Caco-2 (cell line): ENCODE results near the gene SIAH3. TPM values are rescaled to one million over a fixed set of nuclear protein-coding genes. Genes with fewer than 3 reads are reported as not detected.

ENCODE experiments used
- BruUV-seq: library from RNA; stranded (reverse); fragments of 400-500 nt; replicated peaks from 2 replicates; lab custom pipeline; 2021; lab: Mats Ljungman, UMichigan
- CTCF ChIA-PET: fragments of 300-600 bp; sonication (Branson Sonifier 250); formaldehyde crosslinking; loops from one replicate; lab custom pipeline; 2022; ENCODE audit warnings: antibody characterized with exemption; lab: Charles Lee
- POLR2A ChIA-PET: fragments of 300-600 bp; sonication (Branson Sonifier 250); formaldehyde crosslinking; loops from one replicate; lab custom pipeline; 2022; ENCODE audit warnings: antibody characterized with exemption; lab: Charles Lee
- DNase-seq, 2 experiments: peaks; one replicate each; pipeline versions ENCODE4 v3.0.0 to v3.0.0-alpha.2; 2020 to 2022
- H3K27me3 ChIP-seq: replicated peaks from 2 replicates; pipeline ENCODE4 v1.6.0; 2011; ENCODE audit warnings: low read length; ENCODE audit not compliant: control insufficient read depth, insufficient read depth
- H3K36me3 ChIP-seq: 2 replicates; pipeline ENCODE4 v1.5.1; 2011; ENCODE audit warnings: low read length; ENCODE audit not compliant: control insufficient read depth, insufficient read depth
- H3K4me1 ChIP-seq: fragments of 250-450 bp; sonication (Bioruptor Pico); 2 replicates; pipeline ENCODE4 v1.5.1; 2020; ENCODE audit warnings: mild to moderate bottlenecking
- H3K4me3 ChIP-seq: 2 replicates; pipeline ENCODE4 v1.5.1; 2011; ENCODE audit warnings: low read depth, mild to moderate bottlenecking, control low read depth, low read length
- H3K9me3 ChIP-seq: fragments of 250-450 bp; sonication (Bioruptor Pico); 2 replicates; pipeline ENCODE4 v1.5.1; 2020; ENCODE audit warnings: mild to moderate bottlenecking, moderate library complexity
- H3K27ac Mint-ChIP-seq: one replicate; pipeline ENCODE4 v1.8.0; 2022; ENCODE audit warnings: mixed read lengths; ENCODE audit not compliant: unreplicated experiment
- H3K27me3 Mint-ChIP-seq: one replicate; pipeline ENCODE4 v1.8.0; 2022; ENCODE audit warnings: mixed read lengths; ENCODE audit not compliant: insufficient read depth, unreplicated experiment
- H3K36me3 Mint-ChIP-seq: one replicate; pipeline ENCODE4 v1.8.0; 2022; ENCODE audit warnings: mild to moderate bottlenecking, mixed read lengths; ENCODE audit not compliant: insufficient read depth, unreplicated experiment
- H3K4me1 Mint-ChIP-seq: one replicate; pipeline ENCODE4 v1.8.0; 2022; ENCODE audit warnings: low read depth, mixed read lengths; ENCODE audit not compliant: unreplicated experiment
- H3K4me3 Mint-ChIP-seq: one replicate; pipeline ENCODE4 v1.8.0; 2022; ENCODE audit warnings: mild to moderate bottlenecking, moderate library complexity, mixed read lengths; ENCODE audit not compliant: unreplicated experiment
- H3K9me3 Mint-ChIP-seq: one replicate; pipeline ENCODE4 v1.8.0; 2022; ENCODE audit warnings: mixed read lengths; ENCODE audit not compliant: unreplicated experiment
- intact Hi-C: fragments of 100-400 bp; cut with micrococcal nuclease; formaldehyde crosslinking; loops from one replicate; pipeline ENCODE4 v1.10.0; 2022; ENCODE audit not compliant: unreplicated experiment
- total RNA-seq: library from RNA; stranded (reverse); gene quantifications from 2 replicates; pipeline ENCODE4 v1.2.3, GENCODE V29; 2022
- TF ChIP-seq, protein P1 (sequence below), 2 experiments: fragments of 200-600 bp in 1 of 2; IDR thresholded peaks; 1 replicate in 1 of 2; 2 replicates in 1 of 2; pipeline versions ENCODE4 v1.5.1 to v1.8.0; 2011 to 2022; ENCODE audit warnings: antibody characterized with exemption in 1 of 2, control low read depth in 1 of 2, inconsistent platforms in 1 of 2, low read depth in 1 of 2, low read length in 1 of 2, mild to moderate bottlenecking in 1 of 2, moderate library complexity in 1 of 2; ENCODE audit not compliant: insufficient read depth in 1 of 2, severe bottlenecking in 1 of 2, unreplicated experiment in 1 of 2

The SIAH3 gene
- total RNA-seq, 1 experiment from 2014 or later, result not detected

DNA sequence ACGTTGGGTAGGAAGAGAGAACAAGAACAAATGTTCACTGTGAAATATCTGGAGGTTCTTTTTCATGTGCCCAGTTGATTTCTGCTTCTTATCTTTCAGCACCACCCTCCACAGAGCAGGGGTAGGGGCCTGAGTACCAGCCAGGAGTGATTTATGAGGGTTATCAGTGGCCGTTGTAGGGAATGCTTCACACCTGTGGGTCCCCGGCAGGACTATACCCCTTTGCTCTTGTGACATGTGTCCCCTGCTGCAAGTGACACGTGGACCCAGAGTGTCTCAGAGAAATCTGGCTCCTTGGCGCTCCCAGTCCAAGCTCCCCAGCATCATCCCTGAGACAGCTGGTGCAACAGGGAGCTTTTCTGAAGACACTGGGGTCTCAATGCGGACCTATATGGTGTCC lies 29.7 kb downstream of the SIAH3 start:
- no peaks in the 10 kb centered on the region for H3K4me1 ChIP-seq
- no peak overlapping the region for H3K4me3 ChIP-seq
- DNase-seq, result no peak
- no TSS peak for BruUV-seq
- TF ChIP-seq, protein P1, sequence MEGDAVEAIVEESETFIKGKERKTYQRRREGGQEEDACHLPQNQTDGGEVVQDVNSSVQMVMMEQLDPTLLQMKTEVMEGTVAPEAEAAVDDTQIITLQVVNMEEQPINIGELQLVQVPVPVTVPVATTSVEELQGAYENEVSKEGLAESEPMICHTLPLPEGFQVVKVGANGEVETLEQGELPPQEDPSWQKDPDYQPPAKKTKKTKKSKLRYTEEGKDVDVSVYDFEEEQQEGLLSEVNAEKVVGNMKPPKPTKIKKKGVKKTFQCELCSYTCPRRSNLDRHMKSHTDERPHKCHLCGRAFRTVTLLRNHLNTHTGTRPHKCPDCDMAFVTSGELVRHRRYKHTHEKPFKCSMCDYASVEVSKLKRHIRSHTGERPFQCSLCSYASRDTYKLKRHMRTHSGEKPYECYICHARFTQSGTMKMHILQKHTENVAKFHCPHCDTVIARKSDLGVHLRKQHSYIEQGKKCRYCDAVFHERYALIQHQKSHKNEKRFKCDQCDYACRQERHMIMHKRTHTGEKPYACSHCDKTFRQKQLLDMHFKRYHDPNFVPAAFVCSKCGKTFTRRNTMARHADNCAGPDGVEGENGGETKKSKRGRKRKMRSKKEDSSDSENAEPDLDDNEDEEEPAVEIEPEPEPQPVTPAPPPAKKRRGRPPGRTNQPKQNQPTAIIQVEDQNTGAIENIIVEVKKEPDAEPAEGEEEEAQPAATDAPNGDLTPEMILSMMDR (IDR thresholded peaks at IDR 0.05; ENCODE audit: insufficient read depth in 1 of 2, low read depth in 1 of 2, low read length in 1 of 2, severe bottlenecking in 1 of 2, unreplicated experiment in 1 of 2), result no peak
- intact Hi-C loops, result no loop called here
- CTCF ChIA-PET, result no interaction called here
- Mint-ChIP-seq H3K27me3 (no peaks in the 10 kb centered on the region), H3K9me3 (peaks cover 10% of the 10 kb centered on the region), H3K4me3 (no peak overlapping the region), H3K27ac (no peak overlapping the region), H3K4me1 (no peaks in the 10 kb centered on the region), H3K36me3 (no peaks in the 10 kb centered on the region)
- no peaks in the 10 kb centered on the region for H3K36me3 ChIP-seq
- H3K9me3 ChIP-seq, result no peaks in the 10 kb centered on the region; the same call in 1 of the 2 replicates
- POLR2A ChIA-PET, result no interaction called here
- no peaks in the 10 kb centered on the region for H3K27me3 ChIP-seq

DNA sequence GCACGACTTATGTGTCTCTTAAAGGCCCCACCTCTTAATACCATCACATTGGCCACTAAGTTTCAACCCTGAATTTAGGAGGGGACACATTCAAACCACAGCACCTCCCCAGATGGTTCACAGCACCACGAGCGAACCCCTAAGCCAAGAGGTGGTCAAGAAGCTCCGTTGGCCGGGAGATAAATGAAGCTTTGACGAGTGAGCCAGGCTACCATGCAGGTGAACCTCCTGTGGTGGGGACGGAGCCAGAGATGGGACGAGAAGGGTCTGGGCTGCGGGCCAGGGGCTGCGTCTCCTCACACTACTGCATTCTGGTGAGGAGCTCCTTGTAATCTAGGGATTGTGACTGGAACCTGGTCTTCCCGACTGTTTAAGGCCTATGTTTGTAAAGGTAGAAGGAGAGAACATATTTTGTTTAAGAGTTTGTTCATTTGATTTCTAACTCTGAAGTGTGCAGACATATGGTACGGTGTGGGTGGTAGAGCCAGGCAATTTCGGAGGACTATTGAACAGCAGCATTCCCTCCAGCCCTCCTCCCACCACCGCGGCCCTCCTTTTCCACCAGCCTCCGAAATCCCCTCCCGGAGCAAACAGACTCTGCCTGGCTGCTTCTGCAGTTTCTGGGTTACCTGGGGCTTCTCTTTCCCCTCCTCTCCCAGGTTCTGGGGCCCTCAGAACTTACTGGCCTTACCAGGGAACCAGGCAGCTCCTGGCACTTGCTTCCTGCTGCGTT lies 31.3 kb downstream of the SIAH3 start:
- Histone ChIP-seq H3K4me1 (no peaks in the 10 kb centered on the region), H3K36me3 (no peaks in the 10 kb centered on the region), H3K4me3 (no peak overlapping the region), H3K9me3 (no peaks in the 10 kb centered on the region; the same call in 1 of the 2 replicates), H3K27me3 (no peaks in the 10 kb centered on the region)
- Mint-ChIP-seq H3K4me1 (no peaks in the 10 kb centered on the region), H3K9me3 (peaks cover 10% of the 10 kb centered on the region), H3K4me3 (no peak overlapping the region), H3K27ac (no peak overlapping the region), H3K27me3 (no peaks in the 10 kb centered on the region), H3K36me3 (no peaks in the 10 kb centered on the region)
- CTCF ChIA-PET, result no interaction called here
- intact Hi-C loops, result no loop called here
- POLR2A ChIA-PET, result no interaction called here
- no TSS peak for BruUV-seq
- DNase-seq, result no peak
- TF ChIP-seq, protein P1 (IDR thresholded peaks at IDR 0.05; ENCODE audit: insufficient read depth in 1 of 2, low read depth in 1 of 2, low read length in 1 of 2, severe bottlenecking in 1 of 2, unreplicated experiment in 1 of 2), result no peak

DNA sequence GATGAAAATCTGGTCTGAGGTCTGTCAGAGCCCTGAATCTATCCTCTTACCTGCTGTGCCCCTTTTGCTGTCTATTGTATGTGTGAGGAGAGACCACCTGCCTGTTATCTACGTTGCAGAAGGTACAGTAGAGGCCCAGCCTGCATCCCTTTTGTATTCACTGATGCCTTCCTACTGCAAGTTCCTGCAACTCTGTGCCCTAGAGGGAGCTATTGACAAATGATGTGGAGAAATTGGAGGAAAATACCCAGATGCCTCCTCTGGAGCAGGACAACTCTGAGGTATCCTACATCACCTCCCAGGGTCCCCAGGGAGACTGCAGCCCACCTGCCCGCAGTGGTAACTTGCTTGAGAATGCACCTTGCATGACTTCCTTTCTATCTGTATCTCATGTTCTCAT lies 33.7 kb downstream of the SIAH3 start:
- no peak for DNase-seq
- ChIA-PET CTCF (no interaction called here), POLR2A (no interaction called here)
- TF ChIP-seq, protein P1 (IDR thresholded peaks at IDR 0.05; ENCODE audit: insufficient read depth in 1 of 2, low read depth in 1 of 2, low read length in 1 of 2, severe bottlenecking in 1 of 2, unreplicated experiment in 1 of 2), result peak; percentile 11 to 12
- no peaks in the 10 kb centered on the region for H3K36me3 ChIP-seq
- Mint-ChIP-seq H3K9me3 (peaks cover 10% of the 10 kb centered on the region), H3K4me3 (no peak overlapping the region), H3K4me1 (no peaks in the 10 kb centered on the region), H3K36me3 (no peaks in the 10 kb centered on the region), H3K27me3 (no peaks in the 10 kb centered on the region), H3K27ac (no peak overlapping the region)
- no peaks in the 10 kb centered on the region; the same call in 1 of the 2 replicates for H3K9me3 ChIP-seq
- BruUV-seq, result no TSS peak
- H3K27me3 ChIP-seq, result no peaks in the 10 kb centered on the region
- no peak overlapping the region for H3K4me3 ChIP-seq
- intact Hi-C loops, result no loop called here
- H3K4me1 ChIP-seq, result no peaks in the 10 kb centered on the region
